ENCODE data around the gene ARHGEF11.

GRCh38 chr1:156953571-156953970 lies 92.0 kb downstream of the ARHGEF11 start:
- TF ChIP-seq CTCF (IDR thresholded peaks at IDR 0.05) (no peak), POLR2AphosphoS5 (IDR thresholded peaks at IDR 0.05) (no peak), POLR2A (IDR thresholded peaks at IDR 0.05) (no peak), EP300 (IDR thresholded peaks at IDR 0.05) (no peak)
